ENCODE data around the gene INHA.

INHA gene

GRCh38 chr2:219605607-219605954 lies 33.5 kb downstream of the INHA start:
- no peak overlapping the region for H3K9ac ChIP-seq (ENCODE audit: low read depth, low read length)
- no peaks in the 10 kb centered on the region for H3K27me3 ChIP-seq (ENCODE audit: control insufficient read depth, insufficient read depth, low read length)
- no peaks in the 10 kb centered on the region for H3K9me3 ChIP-seq (ENCODE audit: control insufficient read depth, insufficient read depth, low read length)
- no peaks in the 10 kb centered on the region for H3K4me1 ChIP-seq (ENCODE audit: control insufficient read depth, insufficient read depth, low read length)
- H3K27ac ChIP-seq (ENCODE audit: low read depth, low read length), result no peak overlapping the region
- H3K4me3 ChIP-seq (ENCODE audit: low read depth, low read length), result no peak overlapping the region
- H3K36me3 ChIP-seq (ENCODE audit: control insufficient read depth, insufficient read depth, low read length), result peaks cover 58% of the 10 kb centered on the region

GRCh38 chr2:219607931-219608330 lies 35.8 kb downstream of the INHA start:
- Histone ChIP-seq H3K9ac (ENCODE audit: low read depth, low read length) (no peak overlapping the region), H3K27ac (ENCODE audit: low read depth, low read length) (no peak overlapping the region), H3K4me3 (ENCODE audit: low read depth, low read length) (no peak overlapping the region), H3K4me1 (ENCODE audit: control insufficient read depth, insufficient read depth, low read length) (no peaks in the 10 kb centered on the region), H3K27me3 (ENCODE audit: control insufficient read depth, insufficient read depth, low read length) (no peaks in the 10 kb centered on the region), H3K9me3 (ENCODE audit: control insufficient read depth, insufficient read depth, low read length) (no peaks in the 10 kb centered on the region), H3K36me3 (ENCODE audit: control insufficient read depth, insufficient read depth, low read length) (peaks cover 49% of the 10 kb centered on the region)

DNA sequence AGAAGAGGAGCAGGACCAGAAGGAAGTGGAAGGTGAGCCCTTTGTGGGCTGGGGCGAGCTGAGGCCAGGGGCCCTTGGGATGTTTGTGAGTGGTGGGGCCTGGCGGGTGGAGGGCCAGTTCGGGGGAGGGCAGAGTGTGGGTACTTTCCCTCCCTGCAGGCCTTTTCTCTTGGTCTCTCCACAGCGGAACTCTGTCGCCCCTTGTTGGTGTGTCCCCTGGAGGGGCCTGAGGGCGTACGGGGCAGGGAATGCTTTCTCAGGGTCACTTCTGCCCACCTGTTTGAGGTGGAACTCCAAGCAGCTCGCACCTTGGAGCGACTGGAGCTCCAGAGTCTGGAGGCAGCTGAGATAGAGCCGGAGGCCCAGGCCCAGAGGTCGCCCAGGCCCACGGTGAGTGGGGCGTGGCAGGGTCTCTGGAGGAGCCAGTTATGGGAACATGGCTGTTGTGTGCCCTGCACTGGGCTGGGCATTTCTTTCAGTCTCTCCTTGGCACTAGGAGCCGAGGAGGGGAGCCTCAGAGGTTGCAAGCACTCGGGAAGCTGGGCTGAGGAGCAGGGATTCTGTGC lies 36.4 kb downstream of the INHA start:
- Histone ChIP-seq H3K36me3 (ENCODE audit: control insufficient read depth, insufficient read depth, low read length) (peaks cover 47% of the 10 kb centered on the region), H3K9me3 (ENCODE audit: control insufficient read depth, insufficient read depth, low read length) (no peaks in the 10 kb centered on the region), H3K4me1 (ENCODE audit: control insufficient read depth, insufficient read depth, low read length) (no peaks in the 10 kb centered on the region), H3K27me3 (ENCODE audit: control insufficient read depth, insufficient read depth, low read length) (no peaks in the 10 kb centered on the region), H3K27ac (ENCODE audit: low read depth, low read length) (no peak overlapping the region), H3K4me3 (ENCODE audit: low read depth, low read length) (no peak overlapping the region), H3K9ac (ENCODE audit: low read depth, low read length) (no peak overlapping the region; the same call in 1 of the 2 replicates)

DNA sequence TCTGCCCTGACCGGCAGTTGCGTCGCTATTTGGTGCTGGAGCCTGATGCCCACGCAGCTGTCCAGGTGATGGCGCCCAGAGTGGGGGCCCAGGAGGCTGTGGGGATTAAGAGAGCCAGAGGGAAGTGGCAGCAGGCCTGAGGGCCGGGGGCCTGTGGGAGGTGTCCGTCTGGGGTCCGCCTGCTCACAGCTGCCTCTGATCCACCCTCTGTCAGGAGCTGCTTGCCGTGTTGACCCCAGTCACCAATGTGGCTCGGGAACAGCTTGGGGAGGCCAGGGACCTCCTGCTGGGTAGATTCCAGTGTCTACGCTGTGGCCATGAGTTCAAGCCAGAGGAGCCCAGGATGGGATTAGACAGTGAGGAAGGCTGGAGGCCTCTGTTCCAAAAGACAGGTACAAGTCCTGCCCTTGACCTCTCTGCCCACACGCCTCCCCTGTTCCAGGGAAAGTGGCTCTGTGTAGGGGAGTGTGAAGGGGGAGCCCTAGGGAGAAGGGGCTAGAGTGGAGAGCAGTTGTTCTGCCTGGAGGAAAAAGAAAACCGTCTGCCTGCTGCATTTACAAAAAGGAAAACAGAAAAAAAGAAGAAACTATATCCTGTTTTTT lies 37.1 kb downstream of the INHA start:
- H3K9ac ChIP-seq (ENCODE audit: low read depth, low read length), result no peak overlapping the region
- H3K4me1 ChIP-seq (ENCODE audit: control insufficient read depth, insufficient read depth, low read length), result no peaks in the 10 kb centered on the region
- H3K4me3 ChIP-seq (ENCODE audit: low read depth, low read length), result no peak overlapping the region
- H3K9me3 ChIP-seq (ENCODE audit: control insufficient read depth, insufficient read depth, low read length), result no peaks in the 10 kb centered on the region
- H3K27me3 ChIP-seq (ENCODE audit: control insufficient read depth, insufficient read depth, low read length), result no peaks in the 10 kb centered on the region
- H3K36me3 ChIP-seq (ENCODE audit: control insufficient read depth, insufficient read depth, low read length), result peaks cover 46% of the 10 kb centered on the region
- no peak overlapping the region for H3K27ac ChIP-seq (ENCODE audit: low read depth, low read length)

GRCh38 chr2:219611306-219611705 lies 39.2 kb downstream of the INHA start:
- H3K27ac ChIP-seq (ENCODE audit: low read depth, low read length), result no peak overlapping the region
- H3K36me3 ChIP-seq (ENCODE audit: control insufficient read depth, insufficient read depth, low read length), result peaks cover 40% of the 10 kb centered on the region

GRCh38 chr2:219611866-219612576 lies 39.9 kb downstream of the INHA start:
- Histone ChIP-seq H3K9ac (ENCODE audit: low read depth, low read length) (no peak overlapping the region), H3K27me3 (ENCODE audit: control insufficient read depth, insufficient read depth, low read length) (no peaks in the 10 kb centered on the region), H3K4me1 (ENCODE audit: control insufficient read depth, insufficient read depth, low read length) (no peaks in the 10 kb centered on the region), H3K4me3 (ENCODE audit: low read depth, low read length) (no peak overlapping the region), H3K9me3 (ENCODE audit: control insufficient read depth, insufficient read depth, low read length) (no peaks in the 10 kb centered on the region), H3K27ac (ENCODE audit: low read depth, low read length) (no peak overlapping the region), H3K36me3 (ENCODE audit: control insufficient read depth, insufficient read depth, low read length) (peaks cover 36% of the 10 kb centered on the region)

More at GRCh38 chr2:219611306-219611705, 39.2 kb downstream of the INHA start:
- H3K4me3 ChIP-seq (ENCODE audit: low read depth, low read length), result no peak overlapping the region
- no peak overlapping the region for H3K9ac ChIP-seq (ENCODE audit: low read depth, low read length)
- no peaks in the 10 kb centered on the region for H3K9me3 ChIP-seq (ENCODE audit: control insufficient read depth, insufficient read depth, low read length)
- H3K4me1 ChIP-seq (ENCODE audit: control insufficient read depth, insufficient read depth, low read length), result no peaks in the 10 kb centered on the region
- no peaks in the 10 kb centered on the region for H3K27me3 ChIP-seq (ENCODE audit: control insufficient read depth, insufficient read depth, low read length)

DNA sequence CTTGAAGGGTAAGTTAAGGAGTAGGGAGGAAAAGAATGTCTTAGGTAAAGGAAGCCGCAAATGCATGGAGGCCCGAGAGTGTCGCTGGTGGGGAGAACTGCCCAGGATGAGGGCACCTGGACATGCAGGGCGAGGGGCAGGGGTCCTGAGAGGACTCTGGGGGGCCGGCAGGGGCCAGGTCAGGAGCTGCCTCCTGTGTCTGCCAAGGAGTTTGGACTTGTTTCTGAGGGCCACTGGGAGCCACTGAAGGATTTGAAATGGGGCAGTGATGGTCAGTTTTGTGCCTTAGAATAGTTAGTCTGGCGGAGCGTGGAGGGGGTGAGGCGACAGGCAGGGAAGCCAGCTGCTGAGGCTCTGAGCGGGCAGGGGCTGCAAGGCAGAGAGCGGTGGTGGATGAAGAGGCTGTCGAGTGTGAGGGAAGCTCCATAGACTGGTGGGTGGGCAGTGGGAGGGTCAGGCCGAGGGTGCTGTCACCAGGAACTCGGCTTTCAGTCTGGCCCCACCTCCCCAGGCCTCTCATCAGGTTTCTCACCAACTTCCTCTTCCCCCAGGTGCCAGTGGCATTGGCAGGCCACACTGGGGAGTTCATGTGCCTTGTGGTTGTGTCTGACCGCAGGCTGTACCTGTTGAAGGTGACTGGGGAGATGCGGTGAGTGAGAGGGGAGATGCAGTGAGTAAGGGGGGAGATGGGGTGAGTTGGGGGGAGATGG lies 40.6 kb downstream of the INHA start:
- no peaks in the 10 kb centered on the region for H3K27me3 ChIP-seq (ENCODE audit: control insufficient read depth, insufficient read depth, low read length)
- no peaks in the 10 kb centered on the region for H3K4me1 ChIP-seq (ENCODE audit: control insufficient read depth, insufficient read depth, low read length)
- no peaks in the 10 kb centered on the region for H3K9me3 ChIP-seq (ENCODE audit: control insufficient read depth, insufficient read depth, low read length)
- H3K4me3 ChIP-seq (ENCODE audit: low read depth, low read length), result no peak overlapping the region
- no peak overlapping the region for H3K27ac ChIP-seq (ENCODE audit: low read depth, low read length)
- H3K9ac ChIP-seq (ENCODE audit: low read depth, low read length), result no peak overlapping the region
- H3K36me3 ChIP-seq (ENCODE audit: control insufficient read depth, insufficient read depth, low read length), result peaks cover 34% of the 10 kb centered on the region

- H3K27me3 ChIP-seq (ENCODE audit: control insufficient read depth, insufficient read depth, low read length), result no peaks in the 10 kb centered on the region
Measured at GRCh38 chr2:219613461-219614070, 41.5 kb downstream of the INHA start.

DNA sequence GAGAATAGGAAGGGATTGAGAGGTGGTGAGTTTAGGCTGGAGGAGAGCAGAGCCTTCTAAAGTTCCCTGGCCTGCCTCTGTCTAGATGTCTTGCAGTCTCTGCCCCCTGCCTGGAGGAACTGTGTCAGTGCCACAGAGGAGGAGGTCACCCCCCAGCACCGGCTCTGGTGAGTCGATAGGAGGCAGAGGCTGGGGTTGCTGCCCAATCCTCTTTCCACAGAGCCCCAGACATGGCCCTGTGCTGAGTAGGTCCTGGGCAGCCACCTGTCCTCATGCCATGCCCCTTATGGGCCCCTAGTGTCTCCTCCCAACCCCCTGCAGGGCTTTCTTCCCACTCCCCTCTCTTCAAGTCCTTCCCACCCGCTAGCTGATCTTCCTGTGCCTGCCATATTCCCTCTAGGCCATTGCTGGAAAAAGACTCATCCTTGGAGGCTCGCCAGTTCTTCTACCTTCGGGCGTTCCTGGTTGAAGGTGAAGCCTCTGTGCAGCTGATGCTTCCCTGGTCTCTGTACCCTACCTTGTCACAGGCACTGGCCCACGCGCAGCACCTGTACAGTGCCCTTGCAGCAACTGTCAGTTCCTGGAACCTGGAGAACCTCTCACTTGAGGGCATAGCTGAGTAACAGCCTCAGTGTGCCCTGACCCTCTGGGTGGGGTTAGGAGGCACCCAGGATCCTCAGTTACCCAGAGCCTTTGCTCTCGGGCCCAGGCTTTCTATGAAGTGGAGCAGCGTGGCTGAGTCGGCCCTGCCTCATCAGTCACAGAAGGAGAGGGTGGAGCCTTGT lies 42.2 kb downstream of the INHA start:
- Histone ChIP-seq H3K4me3 (ENCODE audit: low read depth, low read length) (no peak overlapping the region), H3K4me1 (ENCODE audit: control insufficient read depth, insufficient read depth, low read length) (no peaks in the 10 kb centered on the region), H3K9me3 (ENCODE audit: control insufficient read depth, insufficient read depth, low read length) (no peaks in the 10 kb centered on the region), H3K27me3 (ENCODE audit: control insufficient read depth, insufficient read depth, low read length) (no peaks in the 10 kb centered on the region), H3K36me3 (ENCODE audit: control insufficient read depth, insufficient read depth, low read length) (peaks cover 28% of the 10 kb centered on the region), H3K9ac (ENCODE audit: low read depth, low read length) (no peak overlapping the region), H3K27ac (ENCODE audit: low read depth, low read length) (no peak overlapping the region)

More at GRCh38 chr2:219613461-219614070, 41.5 kb downstream of the INHA start:
- Histone ChIP-seq H3K9me3 (ENCODE audit: control insufficient read depth, insufficient read depth, low read length) (no peaks in the 10 kb centered on the region), H3K27ac (ENCODE audit: low read depth, low read length) (no peak overlapping the region), H3K4me3 (ENCODE audit: low read depth, low read length) (no peak overlapping the region), H3K36me3 (ENCODE audit: control insufficient read depth, insufficient read depth, low read length) (peaks cover 33% of the 10 kb centered on the region), H3K4me1 (ENCODE audit: control insufficient read depth, insufficient read depth, low read length) (no peaks in the 10 kb centered on the region), H3K9ac (ENCODE audit: low read depth, low read length) (no peak overlapping the region)

GRCh38 chr2:219615036-219615435 lies 42.9 kb downstream of the INHA start:
- no peaks in the 10 kb centered on the region for H3K9me3 ChIP-seq (ENCODE audit: control insufficient read depth, insufficient read depth, low read length)
- H3K27ac ChIP-seq (ENCODE audit: low read depth, low read length), result no peak overlapping the region
- H3K4me1 ChIP-seq (ENCODE audit: control insufficient read depth, insufficient read depth, low read length), result no peaks in the 10 kb centered on the region
- peaks cover 20% of the 10 kb centered on the region for H3K36me3 ChIP-seq (ENCODE audit: control insufficient read depth, insufficient read depth, low read length)
- no peak overlapping the region for H3K4me3 ChIP-seq (ENCODE audit: low read depth, low read length)
- no peaks in the 10 kb centered on the region for H3K27me3 ChIP-seq (ENCODE audit: control insufficient read depth, insufficient read depth, low read length)
- H3K9ac ChIP-seq (ENCODE audit: low read depth, low read length), result no peak overlapping the region

All from HUES48 (cell line).